Activated CD4-positive, alpha-beta T cell treated with anti-CD3 and anti-CD28 coated beads, Interleukin-2, amount 50 U/mL, for 24 hours (primary cell): Measurements from ENCODE around the gene AOAH.
A peak's percentile ranks its signal among the peaks of the same experiment; 100 is the strongest.

Source experiments
- DNase-seq, 2 donors: peaks; one replicate each; pipeline ENCODE4 v3.0.0-alpha.2; 2020; ENCODE audit warnings: low read depth in 1 of 2, low spot score in 1 of 2

AOAH gene

GRCh38 chr7:36692456-36692855, 31.8 kb downstream of the AOAH start:
- no peak for DNase-seq

GRCh38 chr7:36691983-36692382, 32.3 kb downstream of the AOAH start:
- DNase-seq = no peak

GRCh38 chr7:36690514-36691187, 33.6 kb downstream of the AOAH start:
- DNase-seq = no peak

GRCh38 chr7:36690041-36690440, 34.3 kb downstream of the AOAH start:
- no peak for DNase-seq

GRCh38 chr7:36686499-36686898, 37.8 kb downstream of the AOAH start:
- DNase-seq = peak in 1 of 2 donors; percentile 56

GRCh38 chr7:36684954-36685353, 39.3 kb downstream of the AOAH start:
- DNase-seq = no peak

- no peak for DNase-seq
Measured at GRCh38 chr7:36683695-36684357, 40.5 kb downstream of the AOAH start.

GRCh38 chr7:36683111-36683510, 41.2 kb downstream of the AOAH start:
- DNase-seq = no peak

GRCh38 chr7:36682102-36682501, 42.2 kb downstream of the AOAH start:
- no peak for DNase-seq

- peak; percentile 39 to 70 for DNase-seq
Measured at GRCh38 chr7:36677769-36678437, 46.4 kb downstream of the AOAH start.

- DNase-seq = no peak
Measured at GRCh38 chr7:36673703-36674102, 50.6 kb downstream of the AOAH start.

- DNase-seq = no peak
Measured at GRCh38 chr7:36671432-36671829, 52.9 kb downstream of the AOAH start.

- peak; percentile 48 to 61 for DNase-seq
Measured at GRCh38 chr7:36670585-36671431, 53.5 kb downstream of the AOAH start.

- DNase-seq = no peak
Measured at GRCh38 chr7:36668750-36669149, 55.5 kb downstream of the AOAH start.

- DNase-seq = no peak
Measured at GRCh38 chr7:36668080-36668479, 56.2 kb downstream of the AOAH start.

GRCh38 chr7:36667007-36667745, 57.1 kb downstream of the AOAH start:
- no peak for DNase-seq

GRCh38 chr7:36663481-36663880, 60.8 kb downstream of the AOAH start:
- no peak for DNase-seq

- DNase-seq = no peak
Measured at GRCh38 chr7:36661135-36661840, 63.0 kb downstream of the AOAH start.

- no peak for DNase-seq
Measured at GRCh38 chr7:36659638-36660341, 64.5 kb downstream of the AOAH start.

GRCh38 chr7:36659172-36659516, 65.2 kb downstream of the AOAH start:
- no peak for DNase-seq
